Stimulated activated CD4-positive, alpha-beta T cell treated with anti-CD3 and anti-CD28 coated beads, Interleukin-1b, Interleukin-23, amount 100 ng/mL, for 24 hours (primary cell): ENCODE measurements around the gene GBP1.
"Not testable (repeated sequence)": the region's sequence is repeated elsewhere in the genome, so short reads cannot be mapped to it uniquely, and the experiment has no call there.

Experiments
- DNase-seq, 4 experiments: peaks; one replicate each; pipeline ENCODE4 v3.0.0-alpha.2; 2020; ENCODE audit warnings: low read depth in 4 of 4, low spot score in 1 of 4

The GBP1 gene

DNA sequence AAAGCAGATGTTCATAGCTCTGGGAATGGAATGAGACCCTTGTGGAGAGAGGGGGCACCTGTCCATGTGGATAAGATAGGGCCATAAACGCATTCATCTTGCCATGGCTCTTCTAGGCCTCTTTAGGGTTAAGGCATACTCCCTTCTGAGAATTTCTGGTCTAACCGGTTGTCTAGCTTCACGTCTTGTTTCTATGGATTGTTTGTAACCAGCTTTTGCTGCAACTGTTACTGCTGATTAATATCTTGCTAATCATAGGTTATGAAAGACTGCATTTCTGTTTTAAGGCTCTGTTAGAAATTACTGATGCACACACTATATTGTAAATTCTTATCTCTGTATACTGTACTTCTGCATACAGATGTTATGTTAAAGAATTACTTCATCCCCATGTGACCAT lies 46.7 kb downstream of the GBP1 start:
- not testable (repeated sequence) for DNase-seq

DNA sequence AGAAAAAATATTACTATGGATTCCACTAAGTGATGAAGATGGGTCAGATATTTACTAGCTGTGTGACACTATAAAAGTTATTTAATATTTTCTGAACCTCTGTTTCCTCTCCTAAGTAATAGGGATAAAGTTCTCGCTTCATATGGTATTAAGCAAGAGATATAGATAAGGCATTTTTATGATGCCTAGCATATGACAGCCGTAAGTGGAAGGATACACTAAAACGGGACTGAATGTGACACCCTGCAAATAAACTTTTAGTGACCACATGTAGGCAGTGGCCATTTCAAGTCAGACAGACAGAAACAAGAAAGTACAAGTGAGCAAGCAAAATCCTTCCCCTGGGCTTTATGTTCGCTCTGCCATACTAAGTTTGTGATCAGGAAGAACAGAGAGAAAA lies 56.5 kb downstream of the GBP1 start:
- DNase-seq, result no peak

DNA sequence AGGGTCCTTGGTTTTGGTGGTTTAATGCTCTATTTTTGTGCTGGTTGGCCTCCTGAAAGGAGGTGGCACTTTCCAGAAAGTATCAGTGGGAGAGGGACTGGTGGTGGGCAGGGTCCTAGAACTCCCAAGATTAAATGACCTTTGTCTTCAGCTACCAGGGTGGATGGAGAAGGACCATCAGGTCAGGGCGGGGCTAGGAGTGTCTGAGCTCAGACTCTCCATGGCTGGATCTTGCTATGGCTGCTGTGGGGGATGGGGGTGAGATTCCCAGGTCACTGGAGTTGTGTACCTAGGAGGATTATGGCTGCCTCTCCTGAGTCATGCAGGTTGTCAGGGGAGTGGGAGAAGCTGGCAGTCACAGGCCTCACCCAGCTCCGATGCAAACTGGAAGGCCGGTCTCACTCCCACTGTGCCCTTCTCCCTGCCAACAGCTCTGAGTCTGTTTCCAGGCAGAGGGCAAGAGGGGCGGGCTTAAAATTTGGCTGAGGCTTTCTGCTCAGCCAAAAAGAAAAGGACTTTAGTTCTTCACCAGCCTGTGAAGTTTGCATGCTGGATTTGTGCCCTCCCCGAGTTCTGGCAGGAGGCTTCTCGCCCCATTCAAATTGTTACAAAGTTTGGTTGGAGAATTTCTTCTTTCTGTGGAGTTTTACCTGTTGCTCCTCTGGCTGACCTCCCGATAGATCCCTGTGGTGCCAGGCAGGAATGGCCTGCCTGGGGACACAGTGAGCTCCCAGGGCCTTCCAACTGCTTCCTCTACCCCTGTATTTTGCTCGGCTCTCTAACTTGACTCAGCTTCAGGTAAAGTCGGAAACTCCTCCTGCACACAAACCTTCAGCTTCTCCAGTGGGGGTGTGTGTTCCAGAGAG lies 59.5 kb downstream of the GBP1 start:
- no peak for DNase-seq
